ENCODE data around the gene ARHGAP1. TPM values are rescaled to one million over a fixed set of nuclear protein-coding genes. Genes with fewer than 3 reads are reported as not detected.

Gene ARHGAP1
- total and polyA plus RNA-seq, 2 donors (not counting 3 experiments of a cell fraction or from before 2014, with no cell fraction given), result 30.9 to 58.2 TPM

- Histone ChIP-seq H3K36me3 (ENCODE audit: control insufficient read depth in 2 of 2, extremely low read depth in 1 of 2, insufficient read depth in 2 of 2, low read length in 2 of 2) (no peaks in the 10 kb centered on the region), H2AFZ (ENCODE audit: low read depth, low read length) (no peak overlapping the region), H4K20me1 (replicated peaks; ENCODE audit: control insufficient read depth, extremely low read depth, insufficient read depth, low read length) (no peaks in the 10 kb centered on the region), H3K4me3 (replicated peaks in 1 of 3; ENCODE audit: insufficient read depth in 1 of 3, low read depth in 1 of 3, low read length in 3 of 3) (no peak overlapping the region), H3K4me1 (ENCODE audit: control insufficient read depth, extremely low read depth, insufficient read depth, low read length) (no peaks in the 10 kb centered on the region), H3K79me2 (ENCODE audit: control insufficient read depth, insufficient read depth, low read length) (no peaks in the 10 kb centered on the region), H3K9ac (replicated peaks; ENCODE audit: extremely low read depth, insufficient read depth, low read length) (no peak overlapping the region), H3K9me1 (replicated peaks; ENCODE audit: control insufficient read depth, extremely low read depth, insufficient read depth, low read length) (no peaks in the 10 kb centered on the region), H3K9me3 (replicated peaks; ENCODE audit: control insufficient read depth, insufficient read depth, low read length) (no peaks in the 10 kb centered on the region), H3K27ac (ENCODE audit: insufficient read depth, low read depth, low read length) (no peak overlapping the region), H3K27me3 (ENCODE audit: control insufficient read depth in 2 of 2, insufficient read depth in 2 of 2, low read length in 2 of 2) (no peaks in the 10 kb centered on the region), H3K4me2 (ENCODE audit: insufficient read depth, low read length) (no peak overlapping the region)
- no TSS peak for BruUV-seq (replicated peaks)
- ChIA-PET CTCF (no interaction called here), POLR2A (no interaction called here)
- DNase-seq (ENCODE audit: low read depth, low spot score) (no peak), FAIRE-seq (no peak)
- dilution Hi-C loops (cut with MboI; ENCODE audit: extremely low pct_ligation_motif_present, low sequenced_read_pairs), result no loop called here
- TF ChIP-seq MYC (IDR thresholded peaks at IDR 0.05; ENCODE audit: low read depth, low read length), result no peak
- TF ChIP-seq GATA2 (IDR thresholded peaks at IDR 0.05; ENCODE audit: insufficient read depth, insufficient read length, low read depth, low read length), result no peak
- TF ChIP-seq JUN (IDR thresholded peaks at IDR 0.05; ENCODE audit: borderline replicate concordance, insufficient read depth, insufficient read length, low read depth), result no peak
- no peak for TF ChIP-seq FOS (IDR thresholded peaks at IDR 0.05; ENCODE audit: borderline replicate concordance, insufficient read depth, low read length)
- TF ChIP-seq CTCF (IDR thresholded peaks at IDR 0.05; ENCODE audit: extremely low read depth in 1 of 2, insufficient read depth in 1 of 2, low read depth in 1 of 2, low read length in 2 of 2), result no peak
- TF ChIP-seq POLR2AphosphoS5 (IDR thresholded peaks at IDR 0.05; ENCODE audit: insufficient read depth, low read depth, low read length), result no peak
- no peak for TF ChIP-seq EZH2 (IDR thresholded peaks at IDR 0.05; ENCODE audit: borderline replicate concordance, low read depth, low read length, severe bottlenecking)
- TF ChIP-seq POLR2A (IDR thresholded peaks at IDR 0.05; ENCODE audit: low read depth, low read length), result no peak
- TF ChIP-seq MAX (IDR thresholded peaks at IDR 0.05; ENCODE audit: insufficient read depth, insufficient read length), result no peak
- intact Hi-C loops (cut with micrococcal nuclease), result no loop called here
Measured at GRCh38 chr11:46729110-46730027, 28.9 kb upstream of the ARHGAP1 start.
